ENCODE results near the gene SLC41A3.
"Not testable (repeated sequence)": the region's sequence is repeated elsewhere in the genome, so short reads cannot be mapped to it uniquely, and the experiment has no call there.

The SLC41A3 gene

GRCh38 chr3:126052196-126053058, 31.5 kb downstream of the SLC41A3 start:
- DNase-seq, result peak; percentile 79

DNA sequence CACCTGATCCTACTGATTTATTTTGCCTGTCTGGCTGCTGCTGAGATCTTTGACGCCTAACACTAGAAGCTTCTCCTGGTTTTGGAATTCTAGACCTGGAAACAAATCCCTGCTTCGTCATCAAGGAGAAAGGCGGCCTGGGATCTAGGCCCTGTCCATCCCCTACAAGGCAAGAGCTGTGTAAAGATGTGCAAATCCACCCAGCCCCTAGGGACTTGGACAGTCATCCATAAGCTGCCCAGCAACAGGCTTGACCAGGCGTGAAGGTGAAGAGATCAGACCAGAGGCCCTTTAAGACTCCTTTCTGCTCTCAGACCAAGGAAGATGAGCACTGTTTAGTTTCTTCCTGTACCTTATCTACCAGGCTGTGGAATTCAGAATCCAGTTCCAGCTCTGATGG, 32.2 kb downstream of the SLC41A3 start:
- no peak for DNase-seq

- no peak for DNase-seq
Measured at GRCh38 chr3:126051234-126051633, 32.7 kb downstream of the SLC41A3 start.

- DNase-seq, result no peak
Measured at GRCh38 chr3:126050626-126051025, 33.3 kb downstream of the SLC41A3 start.

DNA sequence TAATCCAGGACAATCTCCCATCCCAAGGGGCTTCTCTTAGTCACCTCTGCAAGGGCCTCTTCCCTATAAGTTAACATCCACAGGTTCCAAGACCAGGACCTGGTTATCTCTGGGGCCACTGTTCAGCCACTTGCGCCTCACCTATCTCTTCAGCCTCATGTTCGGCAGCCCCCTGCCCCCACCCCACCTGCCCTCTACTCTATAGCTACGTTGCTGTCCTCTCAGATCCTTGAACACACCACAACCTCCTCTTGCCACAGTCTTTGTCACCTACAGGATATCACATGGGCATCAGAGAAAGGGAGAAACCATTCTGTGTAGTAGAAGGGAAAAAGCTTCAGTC, 33.9 kb downstream of the SLC41A3 start:
- DNase-seq, result no peak

DNA sequence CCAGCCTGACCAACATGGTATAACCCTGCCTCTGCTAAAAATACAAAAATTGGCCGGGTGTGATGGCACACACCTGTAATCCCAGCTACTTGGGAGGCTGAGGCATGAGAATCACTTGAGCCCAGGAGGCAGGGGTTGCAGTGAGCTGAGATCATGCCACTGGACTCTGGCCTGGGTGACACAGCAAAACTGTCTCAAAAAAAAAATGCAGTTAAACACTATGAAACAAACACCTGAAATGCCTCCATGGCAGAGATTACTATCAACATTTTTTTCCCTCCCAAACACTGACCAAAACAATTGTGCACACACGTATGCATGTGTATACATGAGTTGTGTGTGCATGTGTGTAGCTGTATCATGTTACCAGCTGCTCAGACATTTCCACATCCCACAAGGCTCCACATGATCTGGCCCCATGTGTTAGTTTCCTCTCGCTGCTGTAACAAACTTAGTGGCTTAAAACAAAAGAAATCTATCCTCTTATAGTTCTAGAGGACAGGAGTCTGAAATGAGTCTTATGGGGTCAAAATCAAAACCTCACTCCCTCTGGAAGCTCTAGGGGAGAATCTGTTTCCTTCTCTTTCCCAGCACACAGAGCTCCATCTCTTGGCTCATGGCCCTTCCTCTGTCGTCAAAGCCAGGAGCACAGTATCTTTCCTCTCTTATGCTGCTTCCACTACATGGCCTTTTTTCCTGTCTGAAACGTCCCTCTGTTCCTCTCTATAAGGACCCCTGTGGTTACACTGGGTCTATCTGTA, 34.5 kb downstream of the SLC41A3 start:
- no peak for DNase-seq

GRCh38 chr3:126040386-126040785, 43.5 kb downstream of the SLC41A3 start:
- no peak for DNase-seq

DNA sequence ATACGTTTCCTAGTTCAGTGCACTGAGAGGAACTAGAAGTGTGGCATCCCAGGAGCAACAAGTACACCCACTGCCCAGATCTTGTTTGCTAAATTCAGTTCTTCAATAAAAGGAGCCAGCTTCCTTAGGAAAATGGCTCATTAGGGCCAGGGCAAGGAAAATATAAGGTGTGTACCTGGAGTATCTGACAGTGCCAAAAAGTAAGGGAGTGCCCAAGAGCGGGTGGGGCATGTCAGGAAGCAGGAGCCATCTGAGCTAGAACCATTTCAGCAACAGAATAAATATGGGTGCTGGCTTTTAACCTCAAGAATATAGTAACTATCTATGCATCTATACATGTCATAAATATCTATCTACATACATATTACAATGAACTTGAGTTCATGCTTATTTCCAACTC, 44.1 kb downstream of the SLC41A3 start:
- DNase-seq, result no peak

DNA sequence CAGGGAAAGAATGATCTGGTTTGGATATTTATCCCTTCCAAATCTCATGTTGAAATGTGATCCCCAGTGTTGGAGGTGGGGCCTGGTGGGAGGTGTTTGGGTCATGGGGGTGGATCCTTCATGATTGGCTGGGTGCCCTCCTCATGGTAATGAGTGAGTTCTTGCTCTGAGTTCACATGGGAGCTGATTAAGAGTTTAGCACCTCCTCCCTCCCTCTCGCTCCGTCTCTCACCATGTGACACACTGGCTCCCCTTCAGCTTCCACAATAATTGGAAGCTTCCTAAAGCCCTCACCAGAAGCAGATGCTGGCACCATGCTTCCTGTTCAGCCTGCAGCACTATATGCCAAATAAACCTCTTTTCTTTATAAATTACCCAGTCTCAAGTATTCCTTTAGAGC, 45.1 kb downstream of the SLC41A3 start:
- not testable (repeated sequence) for DNase-seq

GRCh38 chr3:126036056-126036549, 47.8 kb downstream of the SLC41A3 start:
- no peak for DNase-seq

DNA sequence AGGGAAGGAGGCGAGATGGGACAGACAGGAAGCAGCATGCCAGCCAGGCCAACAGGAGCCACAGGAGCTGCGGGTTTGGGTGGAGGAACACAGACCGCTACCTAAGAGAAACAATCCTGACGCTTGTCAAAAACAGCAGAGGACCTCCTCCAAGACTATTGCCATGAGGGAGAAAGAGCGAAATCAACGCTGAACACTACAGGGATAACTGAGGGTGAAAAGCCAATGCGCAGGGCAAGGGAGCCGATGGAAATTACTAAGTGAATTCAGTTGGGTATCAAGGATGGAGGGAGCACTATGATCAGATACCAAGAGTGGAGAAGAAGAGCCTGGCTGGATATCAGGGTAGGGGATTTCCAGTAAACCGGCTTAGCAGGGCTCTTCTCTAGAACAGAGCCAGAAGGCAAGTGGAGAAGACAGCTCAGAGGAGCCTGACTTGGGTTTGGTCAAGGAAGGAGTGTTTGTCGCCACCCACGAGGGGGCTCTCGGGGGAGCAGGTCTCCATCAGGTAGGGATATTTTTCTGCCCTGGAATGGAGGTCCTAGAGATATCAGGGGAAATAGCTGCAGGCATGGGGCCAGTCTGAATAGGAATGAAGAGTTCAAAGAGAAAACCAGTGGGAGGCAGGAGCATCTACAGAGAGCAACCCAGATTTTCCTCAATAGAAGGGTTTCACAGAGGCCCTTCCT, 48.4 kb downstream of the SLC41A3 start:
- no peak for DNase-seq

GRCh38 chr3:126034481-126035361, 49.2 kb downstream of the SLC41A3 start:
- no peak for DNase-seq

GRCh38 chr3:126033765-126034164, 50.2 kb downstream of the SLC41A3 start:
- no peak for DNase-seq

DNA sequence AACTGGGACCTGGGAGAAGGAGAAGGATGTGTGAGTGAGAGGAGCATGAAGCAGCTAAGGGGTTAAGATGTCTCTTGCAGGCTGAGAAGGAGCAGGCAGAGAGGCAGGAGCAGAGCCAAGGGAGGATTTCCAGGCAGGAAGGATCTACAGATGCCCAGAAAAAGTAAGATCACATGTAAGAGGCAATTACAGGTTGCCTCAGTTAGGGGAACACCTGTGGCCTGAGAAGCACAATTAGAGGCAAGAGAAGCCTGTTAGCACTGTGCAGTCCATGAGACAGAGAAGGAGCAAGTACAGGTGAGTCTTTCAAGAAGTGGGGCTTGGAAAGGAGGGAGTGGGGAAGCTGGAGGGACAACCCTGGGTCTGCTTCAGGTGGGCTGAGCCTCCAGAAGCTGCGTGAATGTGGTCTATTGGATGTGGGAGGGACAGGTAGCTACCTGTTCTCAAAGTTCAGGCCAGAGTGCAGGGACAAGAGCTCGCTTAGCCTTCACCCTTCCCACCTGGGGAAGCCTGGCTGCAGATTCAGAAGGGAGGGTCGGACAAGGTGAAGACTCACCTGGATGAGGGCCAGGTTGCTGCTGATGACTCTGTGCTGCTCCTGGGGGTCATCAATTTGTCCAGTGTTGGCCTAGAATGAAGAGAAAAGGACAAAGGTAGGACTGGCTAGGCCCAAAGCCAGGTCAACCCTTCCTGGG, 50.7 kb downstream of the SLC41A3 start:
- no peak for DNase-seq

GRCh38 chr3:126031981-126032471, 51.9 kb downstream of the SLC41A3 start:
- DNase-seq, result no peak

DNA sequence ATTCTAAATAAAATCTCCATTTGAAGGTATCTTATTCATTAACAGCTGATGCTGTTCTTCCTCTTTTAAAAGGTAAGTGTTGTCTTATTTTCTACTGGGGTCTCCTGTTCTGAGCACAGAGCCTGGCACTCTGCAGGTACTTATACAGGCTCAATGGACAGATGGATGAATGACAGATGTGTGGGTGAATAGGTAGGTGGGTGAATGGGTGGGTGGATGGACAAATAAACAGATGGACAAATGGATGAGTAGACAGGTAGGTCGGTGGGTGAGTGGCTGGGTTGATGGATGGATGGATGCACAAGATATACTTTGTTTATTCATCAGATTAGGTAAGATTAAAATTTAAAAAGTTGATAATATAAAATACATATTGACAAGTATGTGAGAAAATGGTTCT, 53.5 kb downstream of the SLC41A3 start:
- DNase-seq, result no peak

DNA sequence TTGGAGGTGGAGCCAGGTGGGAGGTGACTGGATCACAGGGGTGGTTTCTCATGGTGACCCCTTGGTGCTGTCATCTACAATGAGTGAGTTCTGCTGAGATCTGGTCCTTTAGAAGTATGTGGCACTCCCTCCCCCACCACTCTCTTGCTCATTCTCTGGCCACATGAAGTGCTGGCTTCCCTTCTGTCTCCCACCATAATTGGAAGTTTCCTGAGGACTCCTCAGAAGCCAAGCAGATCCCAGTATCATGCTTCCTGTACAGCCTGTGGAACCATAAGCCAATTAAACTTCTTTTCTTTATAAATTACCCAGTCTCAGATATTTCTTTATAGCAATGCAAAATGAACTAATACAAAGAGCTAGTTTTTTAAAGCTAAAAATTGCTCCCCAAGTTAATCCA, 54.7 kb downstream of the SLC41A3 start:
- no peak for DNase-seq

GRCh38 chr3:126028096-126028495, 55.8 kb downstream of the SLC41A3 start:
- DNase-seq, result no peak

- no peak for DNase-seq
Measured at GRCh38 chr3:126026761-126027160, 57.2 kb downstream of the SLC41A3 start.

DNA sequence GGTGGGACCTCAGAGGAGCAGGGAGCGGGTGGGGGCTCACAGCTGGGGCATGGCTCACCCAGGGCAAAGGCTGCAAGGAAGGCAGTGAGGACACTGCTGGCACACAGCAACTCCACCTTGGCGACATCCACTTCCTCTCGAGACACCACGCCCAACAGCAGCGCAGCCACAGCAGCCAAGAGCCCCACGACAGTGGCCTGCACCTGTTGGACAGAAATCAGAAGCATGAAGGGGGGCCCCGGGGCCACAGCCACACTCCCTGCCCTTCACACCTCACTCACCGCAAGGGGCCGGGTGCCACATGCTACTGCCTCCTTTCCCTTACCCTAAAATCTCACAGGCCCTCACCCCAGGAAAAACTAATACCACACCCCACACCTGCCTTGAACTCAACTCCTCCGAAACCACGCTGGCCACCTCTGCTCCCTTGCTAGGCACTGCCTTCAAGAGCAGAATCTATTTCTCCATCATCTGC, 57.6 kb downstream of the SLC41A3 start:
- DNase-seq, result no peak

DNA sequence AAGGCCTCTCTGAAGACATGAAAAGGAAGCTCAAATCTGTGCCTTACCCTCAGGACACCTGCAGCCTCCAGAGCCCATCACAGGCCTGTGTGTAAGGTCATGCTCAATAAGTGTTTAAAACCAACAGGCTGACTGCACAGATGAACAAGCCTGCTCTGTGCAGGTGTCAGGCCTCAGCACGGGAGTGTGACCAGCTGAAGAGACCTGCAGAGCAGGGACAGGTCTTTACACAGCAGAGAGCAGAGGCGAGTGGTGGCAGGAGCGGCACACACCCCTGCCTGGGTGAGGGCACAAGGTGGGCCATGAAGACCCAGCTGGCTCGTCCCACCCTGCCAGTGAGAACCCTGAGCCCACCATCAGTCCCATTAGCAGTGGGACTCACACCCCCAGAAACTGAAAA, 58.1 kb downstream of the SLC41A3 start:
- no peak for DNase-seq

Measured in MV-4-11 (cell line).